Stomach (tissue), 9 donors: ENCODE results near the gene RASGRP2. TPM values are rescaled to one million over a fixed set of nuclear protein-coding genes. Genes with fewer than 3 reads are reported as not detected.

Source experiments
- DNase-seq, 2 donors: peaks; one replicate each; pipeline versions ENCODE4 v3.0.0 to v3.0.0-alpha.2; 2013 to 2019
- H3K27ac ChIP-seq, 5 donors: fragments of 200-600 bp in 4 of 5; sonication (generic) in 4 of 5; one replicate each; pipeline ENCODE4 v1.5.1; 2013 to 2019; ENCODE audit warnings: mild to moderate bottlenecking in 1 of 5, moderate library complexity in 1 of 5
- H3K27me3 ChIP-seq, 3 donors: fragments of 200-600 bp; sonication (generic); one replicate each; pipeline ENCODE4 v1.5.1; 2017 to 2019; ENCODE audit warnings: mixed run types in 1 of 3
- H3K36me3 ChIP-seq, 4 donors: fragments of 200-600 bp; sonication (generic); 1 replicate in 3 of 4; 2 replicates in 1 of 4; pipeline ENCODE4 v1.5.1; 2016 to 2019
- H3K4me1 ChIP-seq, 4 donors: fragments of 200-600 bp; sonication (generic); one replicate each; pipeline ENCODE4 v1.5.1; 2016 to 2019
- H3K4me3 ChIP-seq, 4 donors: fragments of 200-600 bp; sonication (generic) in 3 of 4; one replicate each; pipeline ENCODE4 v1.5.1; 2016 to 2019; ENCODE audit warnings: mild to moderate bottlenecking in 1 of 4
- H3K9me3 ChIP-seq, 4 donors: fragments of 200-600 bp; sonication (generic); one replicate each; pipeline ENCODE4 v1.5.1; 2016 to 2019
- CTCF ChIP-seq, 7 experiments: fragments of 450-650 bp in 4 of 7; fragments of 200-600 bp in 3 of 7; sonication (generic) in 3 of 7; IDR thresholded peaks; one replicate each; pipeline ENCODE4 v1.5.1; 2016 to 2019; ENCODE audit warnings: antibody characterized with exemption in 7 of 7, control low read depth in 2 of 7, mild to moderate bottlenecking in 1 of 7
- EP300 ChIP-seq: sonication (generic); formaldehyde crosslinking; IDR thresholded peaks from one replicate; pipeline ENCODE4 v1.6.1; 2017; ENCODE audit warnings: antibody characterized with exemption
- POLR2A ChIP-seq, 4 donors: fragments of 450-650 bp; IDR thresholded peaks; one replicate each; pipeline ENCODE4 v1.6.1; 2016; ENCODE audit warnings: antibody characterized with exemption in 4 of 4, control low read depth in 2 of 4, mild to moderate bottlenecking in 1 of 4, moderate library complexity in 1 of 4
- POLR2AphosphoS5 ChIP-seq, 3 donors: sonication (generic); formaldehyde crosslinking; IDR thresholded peaks; one replicate each; pipeline ENCODE4 v1.6.1; 2016; ENCODE audit warnings: antibody characterized with exemption in 3 of 3
- WGBS, 5 donors: extraction: QIAGEN DNeasy Blood & Tissue Kit in 3 of 5; methylation state at CpG; one replicate each; pipeline versions ENCODE4 v1.1.5 to v1.1.7; 2013 to 2018; 5-methylcytosine and 5-hydroxymethylcytosine counted together
- intact Hi-C: fragments of 100-400 bp; cut with DNase I; formaldehyde crosslinking; loops from one replicate; pipeline ENCODE4 v1.15.1; 2023; ENCODE audit warnings: low total_unique reads
- polyA plus RNA-seq, 3 donors: library from polyadenylated mRNA; stranded (reverse); fragments of 200-250 nt; gene quantifications; one replicate each; pipeline ENCODE4 v1.2.3, GENCODE V29; 2013
- total RNA-seq, 5 donors: library from RNA; depleted of rRNA; stranded (reverse); fragments of >200 nt; gene quantifications; one replicate each; pipeline versions ENCODE4 v1.1.0 to v1.2.3, GENCODE V29; 2014 to 2016
- donor health status: healthy with polysubstance abuse.
- donor health status: Bipolar disorder and iron deficiency.
- donor health status: healthy.

The RASGRP2 gene
- total and polyA plus RNA-seq, 8 donors = 5.3 to 60.8 (median 11.3) TPM

DNA sequence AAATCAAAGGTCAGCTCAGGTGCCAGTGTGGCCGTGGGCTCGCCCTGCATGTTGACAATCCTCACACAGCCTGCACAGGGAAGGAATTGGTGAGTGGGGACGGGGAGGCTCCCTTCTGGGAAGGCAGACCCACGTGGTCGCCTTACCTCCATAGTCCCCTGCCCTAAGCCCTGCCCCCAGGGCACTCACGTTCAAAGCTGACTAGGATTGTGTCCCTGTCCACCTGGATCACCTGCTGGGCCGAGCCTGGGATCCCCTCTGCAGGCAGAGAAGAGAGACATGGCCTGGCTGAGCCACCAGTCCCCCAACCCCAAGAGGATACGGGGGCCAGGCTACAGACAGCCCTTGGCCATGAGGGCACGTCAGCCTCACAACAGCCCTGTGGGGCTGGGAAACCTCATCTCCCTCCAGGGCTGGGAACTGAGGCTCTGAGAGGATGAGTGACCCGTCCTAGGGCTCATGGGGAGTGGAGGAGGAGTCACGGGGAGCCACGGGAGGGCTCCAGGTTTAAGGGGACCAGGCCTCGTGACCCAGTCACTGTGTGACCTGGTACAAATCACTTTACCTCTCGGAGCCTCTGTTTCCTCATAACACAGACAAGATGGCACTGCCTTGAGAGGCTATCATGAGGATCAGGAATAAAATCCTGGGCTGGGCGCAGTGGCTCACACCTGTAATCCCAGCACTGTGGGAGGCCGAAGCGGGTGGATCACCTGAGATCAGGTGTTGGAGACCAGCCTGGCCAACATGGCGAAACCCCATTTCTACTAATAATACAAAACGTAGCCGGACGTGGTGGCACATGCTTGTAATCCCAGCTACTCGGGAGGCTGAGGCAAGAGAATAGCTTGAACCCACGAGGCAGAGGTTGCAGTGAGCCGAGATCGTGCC is 46.5 kb upstream of the RASGRP2 start:
- intact Hi-C loops = no loop called here
- DNase-seq = no peak
- Histone ChIP-seq H3K27ac (no peak overlapping the region), H3K27me3 (no peaks in the 10 kb centered on the region), H3K4me1 (peaks cover 0 to 10% (median 0%) of the 10 kb centered on the region in 4 donors), H3K9me3 (no peaks in the 10 kb centered on the region), H3K4me3 (no peak overlapping the region), H3K36me3 (peaks cover 10 to 66% (median 48%) of the 10 kb centered on the region in 4 donors)
- TF ChIP-seq POLR2AphosphoS5 (IDR thresholded peaks at IDR 0.05) (no peak), CTCF (IDR thresholded peaks at IDR 0.05) (no peak), EP300 (no peak), POLR2A (IDR thresholded peaks at IDR 0.05) (no peak)
- WGBS, 5 donors = 84 to 91% (median 90%) methylated on average over 18 to 25 of the region's 25 CpGs

- TF ChIP-seq POLR2A (IDR thresholded peaks at IDR 0.05) (no peak), CTCF (IDR thresholded peaks at IDR 0.05) (no peak), EP300 (no peak)
- Histone ChIP-seq H3K4me3 (no peak overlapping the region), H3K36me3 (peaks cover 10 to 57% (median 47%) of the 10 kb centered on the region in 4 donors), H3K27me3 (no peaks in the 10 kb centered on the region), H3K9me3 (no peaks in the 10 kb centered on the region), H3K27ac (no peak overlapping the region), H3K4me1 (peaks cover 0 to 10% (median 0%) of the 10 kb centered on the region in 4 donors)
- intact Hi-C loops = no loop called here
- DNase-seq = no peak
- 89 to 98% (median 92%) methylated on average over 6 to 15 of the region's 15 CpGs for WGBS, 5 donors
Measured at GRCh38 chr11:64789331-64790204, 45.6 kb upstream of the RASGRP2 start.

DNA sequence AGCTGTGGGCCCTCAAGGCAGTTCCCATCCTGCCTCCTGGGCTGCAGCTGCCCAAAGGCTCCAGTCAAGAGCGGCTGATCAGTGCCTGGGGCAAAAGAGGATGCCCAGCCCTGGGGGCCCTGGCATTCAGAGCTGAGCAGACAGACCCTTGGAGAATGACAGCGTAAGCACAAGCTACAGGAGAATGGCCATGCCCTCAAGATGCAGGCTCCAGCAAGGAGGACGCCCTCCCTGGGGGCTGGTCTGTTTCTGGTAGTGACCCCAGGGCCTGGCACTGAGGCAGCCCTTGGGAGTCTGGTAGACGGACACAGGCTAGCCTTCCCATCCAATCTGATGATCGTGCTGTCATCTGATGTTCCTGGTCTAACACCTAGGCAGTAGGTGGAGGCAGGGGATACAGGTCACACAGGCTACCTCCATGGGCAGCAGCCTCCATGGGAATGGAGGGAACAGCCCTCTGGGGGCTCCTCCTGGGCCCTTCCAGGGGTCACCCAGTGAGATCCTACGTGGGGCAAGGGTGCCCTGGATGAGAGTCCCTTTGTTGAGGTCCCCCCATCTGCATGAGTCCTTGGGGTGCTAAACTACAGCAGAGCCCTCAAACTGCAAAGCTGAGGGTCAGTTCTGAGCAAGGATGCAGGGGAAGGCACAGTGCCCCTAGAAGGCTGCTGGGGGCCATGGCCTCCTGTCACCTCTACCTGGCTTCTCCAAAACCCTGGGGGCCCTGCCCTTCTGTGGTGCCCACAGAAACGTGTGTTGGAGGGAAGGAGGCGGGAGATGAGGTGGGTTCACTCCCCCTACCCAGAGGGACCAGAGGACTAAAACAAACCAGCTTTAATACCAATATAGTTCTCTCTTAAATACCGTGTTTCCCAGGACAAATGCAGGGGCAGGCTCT is 44.6 kb upstream of the RASGRP2 start:
- intact Hi-C loops = no loop called here
- no peak for DNase-seq
- WGBS, 5 donors = 83 to 88% (median 84%) methylated on average over 6 to 9 of the region's 9 CpGs
- peaks cover 0 to 10% (median 0%) of the 10 kb centered on the region in 4 donors for H3K4me1 ChIP-seq
- no peak overlapping the region for H3K27ac ChIP-seq
- TF ChIP-seq POLR2AphosphoS5 (IDR thresholded peaks at IDR 0.05) (no peak), EP300 (no peak), POLR2A (IDR thresholded peaks at IDR 0.05) (no peak), CTCF (IDR thresholded peaks at IDR 0.05) (no peak)
- no peaks in the 10 kb centered on the region for H3K27me3 ChIP-seq
- peaks cover 10 to 54% (median 46%) of the 10 kb centered on the region in 4 donors for H3K36me3 ChIP-seq
- no peaks in the 10 kb centered on the region for H3K9me3 ChIP-seq
- no peak overlapping the region for H3K4me3 ChIP-seq
